ENCODE data around the gene CSKMT. TPM values are rescaled to one million over a fixed set of nuclear protein-coding genes. Genes with fewer than 3 reads are reported as not detected.

Gene CSKMT
- total RNA-seq, 4 donors from 2014 or later: 9.1 to 13.5 (median 9.2) TPM; not detected in 1

GRCh38 chr11:62707277-62707861 is 42.3 kb downstream of the CSKMT start, which contains the start of the genes BSCL2 and GNG3:
Gene BSCL2 (minus strand): TSS chr11:62707424. CDS start chr11:62707195, 229 bp downstream.
Gene GNG3 (plus strand): TSS chr11:62707676. CDS start chr11:62708296, 620 bp downstream.
- DNase-seq: no peak
- peak within 1 kb of the TSS; percentile 63 to 87 (median 80) for H3K4me3 ChIP-seq
- H3K36me3 ChIP-seq: peaks cover 0 to 19% (median 0%) of the 10 kb centered on the region in 3 donors
- no peaks in the 10 kb centered on the region for H3K27me3 ChIP-seq
- peak within 1 kb of the TSS; percentile 88 to 98 (median 92) for H3K27ac ChIP-seq
- H3K9me3 ChIP-seq: no peaks in the 10 kb centered on the region
- peaks cover 0 to 36% (median 13%) of the 10 kb centered on the region in 4 donors for H3K4me1 ChIP-seq
- no peak for TF ChIP-seq POLR2A (IDR thresholded peaks at IDR 0.05)
- no peak for TF ChIP-seq CTCF (IDR thresholded peaks at IDR 0.05)

- H3K4me3 ChIP-seq: peak overlapping the region in 3 of 4 donors; percentile 58 to 73 (median 61)
These were observed 43.3 kb downstream of the CSKMT start for GRCh38 chr11:62708392-62708791.

GRCh38 chr11:62708793-62709192 is 43.7 kb downstream of the CSKMT start:
- Histone ChIP-seq H3K4me1 (peaks cover 0 to 50% (median 16%) of the 10 kb centered on the region in 4 donors), H3K9me3 (no peaks in the 10 kb centered on the region), H3K36me3 (peaks cover 0 to 33% (median 0%) of the 10 kb centered on the region in 3 donors), H3K27ac (peak overlapping the region; percentile 88 to 98 (median 92)), H3K4me3 (peak overlapping the region; percentile 42 to 73 (median 60)), H3K27me3 (no peaks in the 10 kb centered on the region)
- TF ChIP-seq CTCF (IDR thresholded peaks at IDR 0.05) (no peak), POLR2A (IDR thresholded peaks at IDR 0.05) (no peak)
- peak; percentile 47 to 66 (median 62) for DNase-seq

More at GRCh38 chr11:62708392-62708791, 43.3 kb downstream of the CSKMT start:
- Histone ChIP-seq H3K27ac (peak overlapping the region; percentile 88 to 98 (median 92)), H3K27me3 (no peaks in the 10 kb centered on the region), H3K4me1 (peaks cover 0 to 46% (median 16%) of the 10 kb centered on the region in 4 donors), H3K36me3 (peaks cover 0 to 29% (median 0%) of the 10 kb centered on the region in 3 donors), H3K9me3 (no peaks in the 10 kb centered on the region)
- TF ChIP-seq CTCF (IDR thresholded peaks at IDR 0.05): no peak
- no peak for TF ChIP-seq POLR2A (IDR thresholded peaks at IDR 0.05)
- DNase-seq: no peak

GRCh38 chr11:62709247-62710000 is 44.3 kb downstream of the CSKMT start:
- TF ChIP-seq CTCF (IDR thresholded peaks at IDR 0.05): peak in 1 of 6 experiments; percentile 21
- peak; percentile 68 to 73 for TF ChIP-seq POLR2A (IDR thresholded peaks at IDR 0.05)
- DNase-seq: peak; percentile 93 to 99 (median 98)
- Histone ChIP-seq H3K27ac (peak overlapping the region; percentile 88 to 98 (median 92)), H3K36me3 (peaks cover 0 to 39% (median 0%) of the 10 kb centered on the region in 3 donors), H3K4me1 (peaks cover 0 to 56% (median 16%) of the 10 kb centered on the region in 4 donors), H3K9me3 (no peaks in the 10 kb centered on the region), H3K4me3 (peak overlapping the region; percentile 42 to 73 (median 60)), H3K27me3 (no peaks in the 10 kb centered on the region)

- peaks cover 0 to 59% (median 15%) of the 10 kb centered on the region in 4 donors for H3K4me1 ChIP-seq
- no peaks in the 10 kb centered on the region for H3K27me3 ChIP-seq
- peaks cover 0 to 45% (median 0%) of the 10 kb centered on the region in 3 donors for H3K36me3 ChIP-seq
- DNase-seq: peak in 1 of 3 donors; percentile 57
- peak overlapping the region; percentile 88 to 98 (median 92) for H3K27ac ChIP-seq
- peak overlapping the region; percentile 42 to 73 (median 60) for H3K4me3 ChIP-seq
- H3K9me3 ChIP-seq: no peaks in the 10 kb centered on the region
- TF ChIP-seq CTCF (IDR thresholded peaks at IDR 0.05): no peak
- TF ChIP-seq POLR2A (IDR thresholded peaks at IDR 0.05): no peak
These were observed 44.9 kb downstream of the CSKMT start for GRCh38 chr11:62710001-62710345.

All from Peyer's patch (tissue), 4 donors.